ENCODE measurements around the gene RFX3. TPM values are rescaled to one million over a fixed set of nuclear protein-coding genes. Genes with fewer than 3 reads are reported as not detected.
A peak's percentile ranks its signal among the peaks of the same experiment; 100 is the strongest.

RFX3 gene
- total RNA-seq, 1 donor from 2014 or later: 19.2 TPM

- no peak for DNase-seq (ENCODE audit: low spot score)
These were observed 290.3 kb downstream of the RFX3 start for GRCh38 chr9:3235497-3235896.

- no peak for DNase-seq (ENCODE audit: low spot score)
These were observed 300.9 kb downstream of the RFX3 start for GRCh38 chr9:3224931-3225330.

DNA sequence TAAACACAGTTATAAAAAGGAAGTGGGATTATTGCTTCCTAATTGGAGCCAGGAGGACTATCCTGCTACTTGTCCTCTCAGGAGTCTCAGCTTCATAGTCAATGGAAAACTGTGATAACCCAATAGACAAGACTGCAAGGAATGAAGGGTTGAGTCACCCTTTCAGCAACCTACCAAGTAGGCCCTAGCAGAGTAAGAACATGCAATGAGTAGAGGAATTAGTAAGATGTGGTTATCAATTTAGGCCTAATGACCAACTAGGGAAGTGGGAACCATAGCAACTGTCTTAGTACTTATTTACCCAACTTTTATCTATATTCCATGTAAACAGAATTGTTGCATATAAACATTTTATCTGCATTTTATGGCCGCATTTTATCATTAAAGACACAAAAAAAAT, 310.1 kb downstream of the RFX3 start:
- DNase-seq (ENCODE audit: low spot score): no peak

- no peak for DNase-seq (ENCODE audit: low spot score)
These were observed 311.1 kb downstream of the RFX3 start for GRCh38 chr9:3214741-3215140.

DNA sequence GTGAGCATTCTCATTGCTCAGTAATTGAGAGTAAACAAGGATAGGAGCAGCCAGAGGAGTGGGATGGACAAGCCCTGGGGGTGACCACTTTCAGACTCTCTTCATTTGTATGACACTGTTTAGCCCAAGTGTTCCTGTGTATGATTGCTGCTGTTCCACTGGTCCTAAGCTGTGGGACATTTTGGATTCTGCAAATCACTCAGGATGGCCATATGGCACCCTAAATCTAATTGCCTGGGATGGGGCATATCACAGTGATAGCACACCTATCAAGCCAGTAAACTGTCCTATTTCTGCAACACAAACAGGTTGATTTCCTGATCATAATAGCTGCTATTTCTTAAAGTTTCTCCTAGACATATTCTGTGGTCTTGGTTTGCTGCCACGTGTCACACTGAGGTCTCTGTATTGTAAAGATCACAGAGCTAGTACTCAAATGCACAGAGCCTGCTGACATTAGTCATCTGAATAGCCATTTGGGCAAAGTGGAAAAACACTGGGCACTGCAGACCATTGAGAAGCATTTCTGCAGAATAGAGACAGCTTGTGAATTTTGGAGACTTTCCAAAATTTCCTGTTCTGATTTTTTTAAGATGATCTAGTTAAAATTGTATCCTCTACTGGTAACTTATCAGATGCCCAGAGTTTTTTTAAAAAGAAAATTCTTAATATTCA, 320.2 kb downstream of the RFX3 start:
- no peak for DNase-seq (ENCODE audit: low spot score)

DNA sequence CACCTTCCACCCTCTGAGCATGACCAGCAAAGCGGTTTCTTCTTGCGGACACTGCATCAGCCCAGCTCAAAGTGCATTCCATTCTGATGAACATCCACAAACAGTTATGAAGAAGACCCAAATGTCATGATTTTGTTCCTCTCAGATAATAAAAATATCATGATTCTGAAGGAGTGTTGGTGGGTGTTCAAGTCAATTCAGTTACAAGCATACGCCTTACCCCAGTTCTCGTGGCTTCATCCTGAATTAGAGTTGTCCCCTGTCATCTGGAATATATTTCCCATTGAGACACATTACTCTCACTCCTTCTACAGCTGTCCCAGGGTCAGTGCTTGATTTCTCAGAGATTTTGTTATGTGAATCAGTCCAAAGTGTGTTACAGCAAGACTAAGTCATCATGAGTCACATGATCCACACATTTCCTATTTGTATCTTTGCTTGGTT, 325.4 kb downstream of the RFX3 start:
- DNase-seq (ENCODE audit: low spot score): no peak

DNA sequence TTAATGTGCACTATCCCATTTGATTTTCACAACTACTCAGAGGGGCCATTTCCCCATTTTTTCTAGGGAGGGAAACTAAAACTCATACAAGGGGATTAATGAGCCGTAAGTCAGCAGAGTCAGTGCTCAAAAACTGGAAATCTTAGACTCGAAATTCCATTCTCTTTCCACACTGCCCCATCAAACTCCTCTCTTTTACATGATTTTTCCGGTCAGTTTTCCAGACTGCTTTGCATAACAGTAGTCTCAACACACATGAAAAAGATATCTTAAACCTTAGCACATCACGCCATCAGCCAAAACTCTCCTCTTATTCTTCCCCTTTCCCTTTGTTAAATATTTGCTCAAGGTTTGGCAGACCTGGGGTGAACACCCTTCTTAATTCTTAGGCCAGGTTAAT, 332.0 kb downstream of the RFX3 start:
- no peak for DNase-seq (ENCODE audit: low spot score)

- DNase-seq (ENCODE audit: low spot score): no peak
These were observed 334.1 kb downstream of the RFX3 start for GRCh38 chr9:3191715-3192114.

DNA sequence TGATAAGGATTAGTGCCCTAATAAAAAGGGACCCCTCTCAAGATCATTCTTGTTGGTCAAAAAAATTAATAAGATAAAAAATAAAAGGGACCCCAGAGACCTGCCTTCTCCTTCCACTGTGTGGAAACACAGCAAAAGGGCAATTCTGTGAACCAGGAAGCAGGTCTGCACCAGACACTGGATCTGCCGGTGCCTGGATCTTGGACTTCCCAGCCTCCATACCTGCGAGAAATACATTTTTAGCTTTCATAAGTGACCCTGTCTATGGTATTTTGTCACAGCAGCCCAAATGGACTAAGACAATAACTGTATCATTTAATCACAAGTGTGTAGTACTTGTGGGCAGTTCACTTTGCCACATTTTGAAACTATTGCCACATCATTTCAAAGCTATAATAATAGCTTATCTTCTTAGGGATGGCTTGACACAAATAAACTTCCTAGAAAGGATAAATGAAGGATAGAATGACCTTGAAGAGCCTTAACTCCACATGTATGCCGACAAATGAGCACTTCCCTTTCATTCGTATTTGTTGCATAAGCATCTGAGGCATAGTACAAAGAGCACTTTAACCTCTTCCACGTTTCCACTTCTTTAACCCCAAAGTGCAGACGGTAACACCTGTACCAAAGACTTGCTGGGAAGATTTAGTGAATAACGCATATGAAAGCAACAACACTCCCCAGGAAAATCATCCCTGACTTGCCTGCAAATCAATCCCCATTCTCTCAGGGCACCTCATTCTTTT, 336.5 kb downstream of the RFX3 start:
- DNase-seq (ENCODE audit: low spot score): no peak

- no peak for DNase-seq (ENCODE audit: low spot score)
These were observed 339.1 kb downstream of the RFX3 start for GRCh38 chr9:3186751-3187150.

DNA sequence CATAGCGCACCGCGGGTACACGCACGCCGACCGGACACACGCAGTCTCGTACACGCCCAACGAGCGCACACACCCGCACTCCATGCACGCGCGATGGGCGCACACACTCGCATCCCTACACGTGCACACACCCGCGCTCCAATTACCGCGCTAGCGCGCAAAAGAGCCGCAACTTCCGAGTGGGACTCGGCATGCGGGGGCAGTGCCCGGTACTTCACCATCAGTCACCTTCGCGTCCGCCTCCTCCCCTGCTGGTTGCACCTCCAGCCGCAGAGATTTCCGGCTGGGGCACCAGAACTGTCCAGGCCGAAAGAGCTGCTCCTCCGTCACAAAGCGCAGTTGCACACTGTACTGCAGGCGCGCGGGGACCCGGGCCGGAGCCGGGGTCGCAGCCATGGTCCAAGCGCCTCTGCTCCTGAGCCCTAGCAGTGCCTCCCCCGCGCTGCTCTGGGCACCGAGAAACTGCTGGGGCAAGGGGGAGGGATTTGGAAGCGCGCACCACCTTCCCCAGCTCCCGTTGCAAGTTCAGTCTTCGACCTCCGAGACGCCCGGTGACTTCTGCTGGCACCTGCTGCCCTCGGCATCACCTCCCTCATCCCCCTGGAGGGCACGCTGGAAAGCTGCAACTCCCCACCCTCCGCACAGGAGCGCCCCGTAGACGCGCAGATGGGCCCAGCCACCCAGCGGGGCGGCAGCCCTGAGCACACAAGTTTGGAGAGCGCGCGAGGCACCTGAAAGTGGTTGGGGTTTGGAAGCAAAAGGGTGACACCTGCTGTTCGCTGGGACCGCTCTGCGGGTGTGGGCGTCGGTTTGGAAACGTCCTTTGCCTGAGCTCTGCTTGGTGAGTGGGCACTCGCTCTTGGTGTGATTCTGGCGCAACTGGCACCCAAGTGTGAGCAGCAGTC, 344.5 kb downstream of the RFX3 start:
- DNase-seq (ENCODE audit: low spot score): peak; percentile 49

DNA sequence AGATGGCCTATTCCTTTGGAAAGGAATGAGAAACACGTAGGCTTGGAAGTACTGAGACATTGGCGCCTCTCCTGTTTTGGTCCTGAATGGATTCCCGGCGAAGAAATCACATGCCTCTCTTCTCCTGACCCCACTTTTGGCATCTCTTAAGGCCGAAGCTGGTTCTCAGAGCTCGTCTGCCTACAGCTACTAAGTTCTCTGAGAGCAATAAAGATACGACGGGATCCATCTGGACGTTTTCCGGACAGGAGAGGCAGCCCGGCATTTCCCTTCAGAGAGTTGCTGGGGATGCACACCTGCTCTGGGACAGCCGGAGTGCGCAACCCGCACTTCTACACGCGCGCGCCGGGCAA, 345.1 kb downstream of the RFX3 start:
- no peak for DNase-seq (ENCODE audit: low spot score)

DNA sequence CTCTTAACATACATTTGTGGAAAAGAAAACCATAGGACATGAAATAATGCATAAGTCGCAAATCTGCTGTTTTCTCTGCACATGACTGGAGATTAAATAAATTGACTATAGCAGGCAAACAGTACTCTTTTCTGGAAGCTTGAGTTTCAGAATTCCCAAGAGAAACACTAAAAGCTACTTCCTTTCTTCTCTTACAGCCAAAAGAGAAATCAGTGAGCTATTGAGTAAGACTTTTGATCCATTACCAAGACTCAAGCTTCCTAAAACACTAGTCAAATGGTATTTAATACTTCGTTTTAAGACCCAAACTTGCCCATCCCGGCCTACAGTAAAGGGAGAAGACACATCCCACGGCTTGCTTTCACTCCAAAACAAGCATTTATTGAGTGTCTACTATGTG, 346.1 kb downstream of the RFX3 start:
- DNase-seq (ENCODE audit: low spot score): no peak

- no peak for DNase-seq (ENCODE audit: low spot score)
These were observed 347.9 kb downstream of the RFX3 start for GRCh38 chr9:3177936-3178335.

DNA sequence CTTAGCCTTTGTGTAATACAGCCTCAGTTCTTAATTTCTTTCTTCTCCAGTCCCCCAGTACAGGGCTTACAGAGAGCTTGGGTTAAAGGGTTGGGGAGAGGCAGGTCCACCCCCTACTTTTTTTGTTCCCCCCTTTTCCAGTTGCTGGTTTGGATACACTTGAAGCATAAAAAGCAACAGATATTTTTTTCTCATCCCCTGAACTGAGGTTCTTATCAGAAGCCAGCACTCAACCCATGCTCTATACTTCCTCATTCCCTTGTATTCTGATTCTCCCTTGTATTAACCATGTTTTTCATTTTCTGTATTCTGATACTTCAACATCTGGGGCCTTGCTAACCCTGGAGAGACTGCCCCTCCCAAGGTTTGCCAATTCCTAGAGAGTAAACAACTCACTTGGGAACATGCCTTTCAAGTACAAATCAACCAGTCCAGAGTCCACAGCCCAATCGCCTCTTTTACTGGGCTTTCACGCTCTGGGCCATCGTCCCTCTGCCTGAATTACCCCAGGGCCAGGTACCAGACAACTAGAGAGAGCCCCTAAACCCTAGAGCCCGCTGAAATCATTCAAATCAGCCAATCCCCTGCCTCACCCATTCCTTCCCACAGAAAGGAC, 348.5 kb downstream of the RFX3 start:
- DNase-seq (ENCODE audit: low spot score): no peak

DNA sequence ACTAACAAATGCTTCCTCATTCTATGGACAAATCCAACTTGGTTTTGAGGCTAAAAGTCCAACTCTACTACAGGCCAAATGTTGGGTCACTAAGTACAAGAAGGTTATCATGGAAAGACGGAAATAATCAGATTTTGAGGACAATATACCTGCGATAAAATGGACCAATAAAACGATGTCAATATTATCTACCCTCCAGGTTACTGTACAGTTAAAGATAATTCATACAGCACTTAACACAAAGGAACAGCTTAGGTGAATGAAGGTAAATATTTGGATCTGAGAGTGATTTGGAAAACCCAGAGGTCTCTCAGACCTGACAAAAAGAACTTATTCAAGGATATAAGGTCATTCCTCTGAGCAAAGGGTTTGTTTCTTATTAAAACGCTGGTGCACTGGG, 352.4 kb downstream of the RFX3 start:
- DNase-seq (ENCODE audit: low spot score): no peak

- no peak for DNase-seq (ENCODE audit: low spot score)
These were observed 355.0 kb downstream of the RFX3 start for GRCh38 chr9:3170819-3171218.

Measured in ureter (tissue), 1 donor.